Fibroblast of skin of scalp (primary cell): ENCODE results near the gene ADGRL4. TPM values are rescaled to one million over a fixed set of nuclear protein-coding genes. Genes with fewer than 3 reads are reported as not detected.
"Not testable (repeated sequence)": the region's sequence is repeated elsewhere in the genome, so short reads cannot be mapped to it uniquely, and the experiment has no call there.

Experiments used
- DNase-seq: peaks from one replicate; pipeline ENCODE4 v3.0.0-alpha.2; 2013
- polyA plus RNA-seq, 2 experiments: library from polyadenylated mRNA; unstranded; fragments of 120-200 nt; gene quantifications; one replicate each; pipeline ENCODE4 v1.2.1, GENCODE V29; 2013; ENCODE audit not compliant: insufficient read length in 2 of 2

ADGRL4 gene
- 1.2 TPM for polyA plus RNA-seq (2013, experiment 1 of 2; ENCODE audit: insufficient read length)
- 1.5 TPM for polyA plus RNA-seq (2013, experiment 2 of 2; ENCODE audit: insufficient read length)

DNA sequence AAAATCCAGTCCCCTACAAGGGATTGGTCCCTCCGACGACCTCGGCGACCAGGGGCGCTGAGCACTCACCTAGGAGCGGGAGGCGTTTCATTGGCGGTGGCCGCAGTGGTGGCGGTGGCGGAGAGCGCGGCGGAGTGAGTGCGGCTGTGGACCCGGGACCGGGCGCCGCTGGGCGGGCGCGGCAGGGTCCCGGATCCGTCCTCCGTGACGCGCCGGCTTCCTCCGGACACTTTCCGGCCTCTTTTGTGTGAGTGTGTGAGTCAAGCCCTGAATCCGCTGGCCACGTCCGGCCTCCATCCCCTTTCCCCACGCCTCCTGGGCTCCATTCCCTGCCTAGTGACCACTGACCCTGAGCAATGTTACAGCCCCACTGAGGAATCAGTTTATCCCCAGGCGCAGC lies at the start of gene ADGRL4:
Gene ADGRL4 (minus strand): TSS at position 167 of the 400 bp plus-strand sequence. CDS start 76 bp downstream, at position 91.
- peak; percentile 39 for DNase-seq

DNA sequence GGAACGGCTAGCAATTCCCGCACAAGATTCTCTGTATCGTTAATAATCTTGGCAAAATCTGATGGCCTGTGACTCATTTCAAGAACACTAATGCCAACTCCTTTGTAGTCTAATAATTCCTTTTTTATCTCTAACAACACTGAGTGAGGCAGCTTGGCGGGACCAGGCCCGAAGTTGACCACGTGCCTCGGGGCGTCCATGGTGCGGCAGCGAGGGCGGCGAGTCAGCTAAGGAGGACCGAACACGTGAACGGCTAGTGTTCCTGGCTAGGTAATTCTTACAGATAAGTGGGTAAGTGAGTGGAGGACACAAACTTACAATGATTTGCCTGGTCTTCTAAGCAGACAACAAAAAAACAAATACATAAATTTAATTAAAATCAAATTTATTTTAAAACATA lies 49.3 kb upstream of the ADGRL4 start:
- no peak for DNase-seq

DNA sequence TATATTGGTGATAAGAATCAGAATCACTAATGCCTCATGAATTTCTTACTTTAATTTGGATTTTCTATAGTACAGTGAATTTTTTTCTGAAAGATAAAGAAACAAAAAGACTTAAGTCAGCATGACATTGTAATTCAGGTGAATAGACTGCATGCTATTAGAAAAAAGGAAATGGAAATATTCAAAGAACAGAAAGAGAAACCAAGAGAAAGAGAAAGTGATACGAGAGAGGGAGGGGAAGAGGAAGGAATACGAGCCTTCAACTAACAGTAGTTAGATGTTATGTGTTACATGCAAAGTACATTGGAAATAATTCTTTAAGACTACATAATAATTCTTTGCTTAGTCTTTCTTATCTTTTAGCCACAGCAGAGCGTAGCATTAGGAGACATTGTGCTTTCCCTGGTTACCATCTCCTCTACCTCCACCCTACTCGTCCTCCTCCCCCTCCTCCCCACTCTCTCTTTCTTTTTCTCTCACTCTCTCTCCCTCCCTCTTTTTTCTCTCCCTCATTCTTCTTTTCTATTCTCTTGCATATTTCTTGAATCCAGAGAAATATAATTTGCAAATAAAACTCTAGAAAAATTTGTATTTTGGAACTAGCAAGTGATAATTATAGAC lies 46.4 kb upstream of the ADGRL4 start:
- DNase-seq, result no peak

DNA sequence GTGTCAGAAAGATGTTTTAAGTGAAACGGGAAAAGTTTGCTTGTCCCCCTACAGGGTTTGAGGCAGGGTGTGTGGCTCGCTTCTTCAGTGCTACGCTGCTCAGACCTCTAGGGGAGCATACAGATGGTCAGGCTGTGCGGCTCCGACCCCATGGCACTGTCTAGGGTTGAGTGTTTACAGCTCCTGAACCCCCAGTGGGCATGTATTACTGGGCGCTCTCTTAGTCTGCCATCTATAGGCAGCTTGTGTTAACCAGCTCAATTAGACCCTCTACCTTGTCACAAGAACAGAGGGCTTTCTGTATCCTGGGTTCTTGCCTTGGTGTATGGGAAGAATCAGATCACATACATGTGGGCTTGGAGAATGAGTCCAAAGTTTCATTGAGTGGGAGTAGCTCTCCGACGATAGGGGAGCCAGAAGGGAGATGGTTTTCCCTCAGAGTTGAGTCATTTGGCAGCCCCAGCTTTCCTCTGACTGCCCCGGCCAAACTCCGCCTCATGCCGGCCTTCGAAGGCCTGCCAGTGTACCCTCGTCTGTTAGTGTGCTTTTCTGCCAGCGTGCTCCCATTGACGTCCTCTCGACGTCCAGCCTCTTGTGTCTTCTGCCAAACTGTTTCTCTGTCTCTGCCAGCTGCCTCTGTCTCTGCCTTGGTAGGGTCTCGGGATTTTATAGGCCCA lies 38.6 kb upstream of the ADGRL4 start:
- DNase-seq, result no peak

DNA sequence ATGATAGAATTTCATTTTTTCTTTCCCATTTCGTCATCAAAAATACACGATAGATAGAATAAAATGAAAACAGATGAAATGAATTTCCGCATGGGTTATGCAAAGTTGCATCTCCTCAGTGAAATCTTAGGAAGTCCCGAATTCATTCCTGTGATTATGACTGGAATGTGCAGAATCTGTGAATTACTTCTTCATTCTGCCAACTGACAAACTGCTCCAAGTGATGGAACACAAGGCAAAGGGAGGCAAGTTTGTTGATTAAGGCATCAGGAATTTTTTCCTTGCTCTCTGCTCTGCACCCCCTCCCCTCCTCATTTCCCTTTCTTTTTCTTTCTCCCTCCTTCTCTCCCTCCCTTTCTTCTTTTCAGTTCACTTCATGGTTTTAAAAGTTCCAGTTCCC lies 37.0 kb upstream of the ADGRL4 start:
- DNase-seq, result peak; percentile 93

DNA sequence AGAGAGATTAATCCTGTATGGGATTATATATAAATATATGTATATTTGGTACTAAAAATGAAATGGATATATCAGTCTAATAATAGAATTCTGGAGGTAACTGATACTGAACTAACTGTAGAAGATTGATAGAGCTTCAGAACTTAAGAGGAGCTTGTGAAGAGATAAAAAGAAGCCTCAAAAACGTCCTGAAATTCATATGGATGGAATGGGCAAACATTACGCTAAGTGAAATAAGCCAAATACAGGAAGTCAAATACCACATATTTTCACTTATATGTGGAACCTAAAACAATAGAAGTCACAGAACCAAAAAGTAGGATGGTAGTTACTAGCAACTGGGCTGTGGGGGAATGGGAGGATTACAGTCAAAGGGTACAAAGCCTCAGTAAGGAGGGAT lies 36.0 kb upstream of the ADGRL4 start:
- DNase-seq, result no peak

DNA sequence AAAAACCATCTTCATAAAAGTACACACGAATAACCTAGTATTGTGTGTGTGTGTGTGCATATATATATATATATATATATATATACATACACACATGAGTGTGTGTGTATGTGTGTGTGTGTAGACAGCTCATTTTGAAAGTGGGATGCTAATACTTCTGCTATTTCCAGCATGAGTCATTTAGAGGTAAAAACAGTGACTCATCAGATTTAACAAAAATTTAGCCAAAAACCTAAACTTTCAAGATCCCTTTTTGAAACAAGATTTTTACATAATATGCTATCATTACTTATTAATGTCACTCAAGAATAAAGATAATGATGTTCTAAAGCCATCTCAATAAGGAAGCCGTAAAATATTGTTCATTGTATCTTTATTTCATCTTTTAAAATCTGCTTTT lies 35.6 kb upstream of the ADGRL4 start:
- DNase-seq, result peak; percentile 71

DNA sequence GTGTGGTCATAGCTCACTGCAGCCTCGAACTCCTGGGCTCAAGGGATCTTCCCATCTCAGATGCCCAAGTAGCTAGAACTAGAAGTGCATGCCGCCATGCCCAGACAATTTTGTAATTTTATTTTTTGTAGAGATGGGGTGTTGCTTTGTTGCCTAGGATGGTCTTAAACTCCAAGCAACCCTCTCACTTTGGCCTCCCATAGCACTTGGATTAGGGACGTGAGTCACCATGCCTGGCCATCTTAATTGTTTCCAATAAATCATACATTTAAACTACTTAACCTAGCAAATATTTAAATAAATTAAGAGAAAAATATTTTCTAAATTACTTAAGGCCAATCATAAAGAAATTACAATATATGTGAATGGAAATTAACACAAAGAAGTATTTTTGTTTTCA lies 35.1 kb upstream of the ADGRL4 start:
- DNase-seq, result no peak

DNA sequence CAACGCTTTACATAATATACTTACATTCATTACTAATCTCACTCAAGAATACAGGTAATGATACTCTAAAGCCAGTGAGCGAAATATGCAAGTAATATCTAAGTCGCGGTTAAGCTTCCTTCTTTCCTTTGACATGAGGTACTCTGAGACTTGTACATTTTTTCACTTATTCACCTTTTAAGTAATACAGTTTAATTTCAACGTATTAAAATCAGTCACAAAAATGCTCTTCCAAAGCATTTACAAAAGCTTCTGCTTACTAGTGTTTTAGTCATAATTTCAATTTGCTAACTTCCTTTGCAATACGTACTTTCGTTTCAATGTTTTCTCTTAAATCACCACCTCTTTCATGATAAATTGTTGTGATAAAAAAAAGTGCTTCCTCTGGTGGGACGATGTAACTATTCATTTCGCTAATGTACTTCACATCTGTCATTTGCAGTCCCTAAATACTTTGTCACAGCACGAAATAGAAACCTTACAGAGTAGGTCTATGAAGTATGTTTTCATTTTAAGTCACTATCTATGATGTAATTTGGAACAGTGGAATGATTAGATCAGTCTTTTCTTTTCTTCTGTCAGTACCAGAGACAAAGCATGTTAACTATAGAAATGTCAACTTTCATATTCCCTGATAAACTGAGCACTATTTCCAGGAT lies 34.0 kb upstream of the ADGRL4 start:
- DNase-seq, result peak; percentile 6

DNA sequence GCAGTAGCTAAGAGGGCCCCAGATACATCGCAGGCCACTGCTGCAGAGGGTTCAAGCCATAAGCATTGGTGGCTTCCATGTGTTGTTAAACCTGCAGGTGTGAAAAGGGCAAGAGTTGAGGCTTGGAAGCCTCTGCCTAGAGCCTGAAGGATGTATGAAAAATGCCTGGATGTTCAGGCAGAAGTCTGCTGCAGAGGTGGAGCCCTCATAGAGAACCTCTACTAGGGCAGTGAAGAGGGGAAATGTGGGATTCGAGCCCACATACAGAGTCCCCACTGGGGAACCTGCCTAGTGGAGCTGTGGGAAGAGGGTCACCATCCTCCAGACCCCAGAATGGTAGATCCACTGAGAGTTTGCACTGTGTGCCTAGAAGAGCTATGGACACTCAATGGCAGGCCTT lies 30.6 kb upstream of the ADGRL4 start:
- no peak for DNase-seq

DNA sequence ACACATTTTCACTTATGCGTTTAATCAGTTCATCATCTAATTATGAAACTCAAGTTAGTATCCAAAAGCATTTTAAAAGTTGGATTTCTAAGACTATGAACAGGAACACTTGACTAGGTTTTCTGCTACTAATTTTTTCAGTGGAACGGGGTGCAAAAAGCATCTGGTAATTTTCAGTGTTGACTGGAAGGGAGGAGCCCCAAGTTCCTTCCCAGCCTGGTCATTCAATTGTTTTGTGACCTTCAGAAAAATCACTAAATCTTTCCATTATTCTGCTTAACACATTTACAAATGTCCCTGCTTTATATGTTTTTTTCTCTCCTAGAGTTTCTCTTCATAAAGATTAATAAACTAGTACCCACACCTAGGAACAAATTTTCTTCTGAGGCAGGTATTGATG lies 6.0 kb upstream of the ADGRL4 start:
- no peak for DNase-seq

DNA sequence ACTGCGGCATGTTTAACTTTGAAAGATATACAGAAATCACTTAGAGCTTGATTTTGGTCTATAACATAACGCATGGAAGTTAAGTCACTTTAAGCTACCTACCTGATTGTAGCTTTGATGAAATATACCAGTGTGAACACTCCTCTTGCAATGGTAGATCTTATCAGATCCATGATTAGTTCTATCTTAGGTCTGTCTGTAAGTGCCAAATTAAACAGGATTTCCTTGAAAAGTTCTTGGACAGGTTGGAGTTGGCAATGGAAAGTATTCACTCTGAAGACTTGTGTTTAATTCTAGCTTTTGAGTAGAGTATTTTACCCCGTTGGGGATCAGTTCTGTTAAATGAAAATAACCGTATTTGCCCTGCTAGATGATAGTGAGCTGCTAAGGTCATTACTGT lies 4.1 kb upstream of the ADGRL4 start:
- no peak for DNase-seq

DNA sequence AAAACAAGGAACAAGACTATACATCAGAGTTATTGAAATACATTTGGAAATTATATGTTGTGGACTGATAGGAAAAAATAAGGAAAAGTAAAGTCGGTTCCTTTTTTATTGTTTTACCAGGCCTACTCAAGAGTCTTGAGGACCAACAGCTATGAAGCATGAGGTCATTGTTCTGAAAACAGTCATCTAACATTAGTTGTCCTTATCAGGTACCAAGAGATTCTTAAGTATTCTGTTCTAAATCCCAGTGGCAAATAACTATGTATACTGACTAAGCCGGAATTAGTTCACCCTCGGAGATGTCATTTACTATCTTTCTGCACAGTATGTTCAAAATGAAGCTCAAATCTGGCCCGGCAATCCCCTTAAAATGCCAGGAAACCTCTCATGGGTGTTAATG lies 585 bp downstream of the ADGRL4 start:
- DNase-seq, result no peak

DNA sequence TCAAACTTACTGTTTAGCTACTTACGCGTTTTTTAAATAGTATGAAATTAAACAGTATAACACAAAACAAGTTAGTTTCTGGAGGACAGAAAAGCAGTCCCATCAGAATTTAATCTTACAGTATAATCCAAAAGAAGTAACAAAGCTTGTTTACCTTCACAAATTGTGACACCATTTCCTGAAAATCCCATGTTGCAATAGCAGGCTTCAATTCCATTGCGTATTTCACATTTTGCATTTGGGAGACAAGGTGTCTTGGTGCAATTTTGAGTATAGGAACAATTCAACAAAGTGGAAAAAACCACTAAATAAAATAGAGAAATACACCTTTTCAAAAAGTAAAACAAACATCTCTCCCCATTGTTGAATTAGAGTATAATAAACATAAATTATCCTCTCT lies 1.6 kb downstream of the ADGRL4 start:
- DNase-seq, result no peak

DNA sequence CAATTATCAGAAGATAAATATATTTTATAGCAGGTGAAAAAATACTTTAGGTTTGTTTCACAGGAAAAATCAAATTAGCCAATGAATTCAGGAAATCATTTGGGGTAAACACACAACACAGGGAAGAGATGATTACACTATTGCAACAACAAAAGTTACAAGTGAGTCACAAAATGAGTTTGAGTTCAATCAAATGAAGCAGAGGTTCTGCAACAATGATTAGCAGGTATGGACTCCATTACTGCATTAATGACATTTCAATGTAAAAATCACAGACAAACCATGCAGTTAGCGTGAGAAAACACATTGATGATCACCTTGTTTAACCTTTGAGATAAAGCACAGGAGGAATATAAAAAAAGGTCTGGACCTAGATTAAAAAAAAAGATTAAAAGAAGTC lies 9.7 kb downstream of the ADGRL4 start:
- no peak for DNase-seq

DNA sequence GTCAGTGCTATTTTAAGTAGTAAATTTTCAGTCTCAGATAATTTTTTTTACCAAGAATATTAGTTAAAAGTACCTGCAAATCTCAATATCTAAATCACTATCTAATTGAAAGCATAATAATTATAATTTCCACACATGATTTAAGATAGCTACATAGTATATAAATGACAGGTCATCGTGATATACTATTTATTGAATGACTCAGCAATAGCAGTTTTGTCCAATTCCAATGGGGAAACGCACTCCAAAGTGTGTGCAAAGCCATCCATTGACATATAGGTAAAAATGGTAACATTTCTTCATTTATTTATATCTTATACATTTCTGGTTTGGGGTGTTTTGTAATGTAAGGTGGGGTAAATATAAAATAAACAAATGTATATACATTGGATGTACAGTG lies 19.5 kb downstream of the ADGRL4 start:
- no peak for DNase-seq

DNA sequence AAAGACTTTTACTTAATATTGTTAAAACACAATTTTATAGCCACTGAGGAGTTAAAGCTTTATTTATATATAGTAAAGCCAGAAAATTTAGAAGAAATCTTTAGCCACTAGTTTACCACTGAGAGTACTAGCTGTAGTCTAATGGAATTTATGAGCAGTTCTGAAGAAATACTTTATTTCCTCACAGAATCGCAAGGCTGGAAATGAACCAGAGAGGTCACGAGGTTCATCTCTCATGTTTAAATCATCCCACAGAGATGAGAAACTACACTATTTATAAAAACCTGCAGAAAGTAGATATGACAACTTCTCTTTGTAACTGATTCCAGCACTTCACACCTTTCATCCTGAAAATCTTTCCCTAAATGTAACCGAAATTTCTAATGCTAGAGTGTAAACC lies 26.0 kb downstream of the ADGRL4 start:
- no peak for DNase-seq

DNA sequence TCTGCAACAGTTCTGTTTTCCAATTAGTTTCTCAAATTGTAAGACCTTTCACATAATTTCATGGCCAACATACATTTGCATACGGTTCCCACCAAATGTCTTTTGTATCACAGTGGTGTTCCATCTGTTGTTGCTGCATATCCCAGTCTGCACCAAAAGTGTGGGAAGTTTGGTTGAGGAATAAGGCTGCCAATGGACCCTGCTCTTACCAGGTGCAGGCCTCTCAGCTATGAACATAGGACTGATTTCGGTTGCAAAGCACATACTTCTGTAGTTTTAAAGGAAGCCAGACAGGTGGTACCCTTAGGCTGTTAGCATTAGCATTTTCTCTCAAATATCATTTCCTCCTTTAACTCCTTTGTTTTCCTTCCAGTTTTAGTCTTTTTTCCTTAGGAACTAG lies 33.8 kb downstream of the ADGRL4 start:
- DNase-seq, result no peak

DNA sequence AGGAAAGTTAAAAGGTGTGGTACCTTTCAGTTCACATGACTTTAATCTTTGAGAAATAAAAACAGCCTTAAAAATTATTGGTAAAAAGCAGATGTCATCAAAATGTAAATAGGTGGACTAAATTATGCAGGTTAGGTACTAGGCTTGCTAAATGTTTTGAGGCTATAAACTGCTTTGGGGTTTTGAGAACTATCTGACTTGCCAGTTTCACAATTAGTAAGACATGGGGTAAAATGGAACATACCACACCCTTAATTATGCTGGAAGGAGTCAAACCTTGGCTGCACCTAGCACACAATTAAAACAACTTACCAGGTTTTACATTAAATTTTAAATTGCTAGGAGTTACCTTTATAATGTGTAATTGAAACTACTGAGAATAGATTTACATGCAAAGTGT lies 39.4 kb downstream of the ADGRL4 start:
- DNase-seq, result not testable (repeated sequence)

DNA sequence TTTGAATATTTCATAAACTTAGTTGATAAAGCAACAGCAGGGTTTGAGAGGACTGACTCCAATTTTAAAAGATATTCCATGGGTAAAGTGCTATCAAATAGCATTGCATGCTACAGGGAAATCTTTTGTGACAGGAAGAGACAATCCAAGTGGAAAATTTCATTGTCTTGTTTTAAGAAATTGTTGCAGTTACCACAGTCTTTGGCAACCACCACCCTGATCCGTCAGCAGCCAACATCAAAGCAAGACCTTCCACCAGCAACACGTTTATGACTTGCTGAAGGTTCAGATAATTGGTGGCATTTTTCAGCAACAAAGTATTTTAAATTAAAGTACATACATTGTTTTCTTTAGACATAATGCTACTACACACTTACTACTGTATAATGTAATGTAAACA lies 47.8 kb downstream of the ADGRL4 start:
- no peak for DNase-seq

DNA sequence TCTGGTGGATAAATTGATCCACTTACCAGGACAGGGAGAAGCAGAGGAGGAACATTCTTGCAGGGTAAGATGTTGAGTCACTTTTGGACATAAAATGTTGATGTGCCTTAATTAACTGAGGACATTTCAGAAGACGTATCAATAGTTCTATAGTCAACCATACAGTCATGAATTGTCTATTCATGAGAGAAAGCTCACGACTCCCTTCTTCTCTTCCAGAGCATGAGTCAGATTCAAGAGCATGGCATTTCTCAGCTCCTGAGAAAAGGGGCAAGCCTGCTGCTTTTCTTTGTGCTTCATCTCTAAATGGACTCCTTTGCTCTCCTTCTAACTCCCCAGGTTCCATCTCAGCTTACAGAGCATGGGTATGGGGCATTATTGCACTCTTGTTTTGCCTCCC lies 55.7 kb downstream of the ADGRL4 start:
- DNase-seq, result no peak

DNA sequence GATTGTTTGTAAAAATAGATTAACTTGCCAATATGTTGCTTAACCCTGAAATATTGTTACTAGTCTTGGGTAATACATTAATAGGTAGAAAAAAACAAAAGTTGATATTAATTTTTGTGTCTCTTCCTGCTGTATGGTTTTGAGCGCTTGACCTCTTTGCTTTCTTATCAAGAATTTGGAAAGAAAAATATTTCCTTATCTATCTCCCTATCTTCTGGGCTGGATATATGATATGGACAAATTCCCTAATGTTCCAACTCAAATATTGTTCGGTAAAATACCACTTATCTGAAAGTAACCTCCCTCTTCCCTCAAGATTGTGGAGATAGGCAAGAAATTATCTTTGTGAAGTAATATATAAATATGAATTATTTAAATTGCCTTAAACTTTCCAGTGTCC lies 57.3 kb downstream of the ADGRL4 start:
- no peak for DNase-seq

DNA sequence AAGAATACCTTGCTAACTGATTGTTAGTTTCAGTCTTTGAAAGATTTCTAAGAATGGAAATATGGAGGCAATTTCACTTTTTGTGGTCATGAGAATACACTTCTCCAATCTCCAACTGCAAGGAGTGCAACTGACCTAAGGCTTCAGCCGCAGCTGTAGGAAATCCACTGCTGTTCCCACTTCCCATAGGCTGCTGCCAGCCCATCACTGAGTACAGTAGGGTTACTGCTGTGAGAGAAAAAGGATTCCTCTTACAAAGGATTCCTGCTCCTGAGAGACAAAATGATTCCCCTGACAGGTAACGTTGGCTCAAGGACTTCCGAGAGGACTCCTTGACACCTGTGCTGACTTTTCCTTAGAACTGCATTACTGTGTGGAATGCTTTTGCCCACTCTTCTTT lies 87.4 kb downstream of the ADGRL4 start:
- DNase-seq, result no peak

DNA sequence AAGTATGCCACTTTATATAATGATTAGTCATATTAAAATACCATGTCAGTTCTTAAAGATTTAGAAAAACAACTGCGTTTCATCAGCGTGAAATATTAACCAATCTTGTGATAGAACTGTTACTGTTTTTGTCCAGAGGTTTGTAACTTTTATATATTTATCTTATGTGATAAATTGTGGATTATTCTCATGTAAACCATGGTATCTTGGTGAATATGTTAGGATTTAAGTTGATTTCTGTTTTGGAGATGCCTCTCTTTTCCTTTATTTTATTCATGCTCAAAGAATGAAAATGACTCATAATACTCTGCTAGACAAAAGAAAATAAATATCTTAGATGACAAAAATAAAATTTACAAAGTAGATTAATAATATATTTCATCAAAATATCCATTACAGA lies 88.4 kb downstream of the ADGRL4 start:
- DNase-seq, result peak; percentile 5
